Measurements from ENCODE around the gene DNAH9. TPM values are rescaled to one million over a fixed set of nuclear protein-coding genes. Genes with fewer than 3 reads are reported as not detected.

Gene DNAH9
- total and polyA plus RNA-seq, 2 of the 8 experiments (the other 6 are each of a cell fraction or from before 2014, with no cell fraction given): 0.21 to 0.86 TPM

GRCh38 chr17:11996722-11997146 is 398.5 kb downstream of the DNAH9 start (continued):
- TF ChIP-seq SIN3A (conservative IDR thresholded peaks at IDR 0.05 in 1 of 2, IDR thresholded peaks at IDR 0.05 in 1 of 2; ENCODE audit: low read depth in 1 of 2, low read length in 2 of 2): no peak; a peak in 1 of 4 replicates

Measured in H1 (cell line).